Right ventricle myocardium superior (tissue), 1 donor: ENCODE data around the gene PIK3R1. TPM values are rescaled to one million over a fixed set of nuclear protein-coding genes. Genes with fewer than 3 reads are reported as not detected.

Source experiments
- ATAC-seq: fragments of 200-7000 bp; cut with Tn5 transposase; one replicate; pipeline ENCODE4 v1.9.1; 2020; ENCODE audit warnings: mild to moderate bottlenecking; ENCODE audit not compliant: poor library complexity
- DNase-seq: peaks from one replicate; pipeline ENCODE4 v3.0.0-alpha.2; 2020
- intact Hi-C: fragments of 100-400 bp; cut with DNase I; formaldehyde crosslinking; loops from one replicate; pipeline ENCODE4 v1.11.2; 2022
- total RNA-seq: library from RNA; stranded (reverse); fragmentation: NEBNext Ultra II Directional; extraction: Animal tissue kit (Norgen Biotek cat#: 25700); gene quantifications from one replicate; pipeline ENCODE4 v1.2.1, GENCODE V29; 2021
- donor health status: DM: no; HTN: yes; CAD: no; lungs with severe emphysema.

PIK3R1 gene
- total RNA-seq, 1 donor from 2014 or later = 103 TPM

GRCh38 chr5:68260467-68260866 lies 44.9 kb downstream of the PIK3R1 start:
- intact Hi-C loops = no loop called here
- no peak for ATAC-seq

DNA sequence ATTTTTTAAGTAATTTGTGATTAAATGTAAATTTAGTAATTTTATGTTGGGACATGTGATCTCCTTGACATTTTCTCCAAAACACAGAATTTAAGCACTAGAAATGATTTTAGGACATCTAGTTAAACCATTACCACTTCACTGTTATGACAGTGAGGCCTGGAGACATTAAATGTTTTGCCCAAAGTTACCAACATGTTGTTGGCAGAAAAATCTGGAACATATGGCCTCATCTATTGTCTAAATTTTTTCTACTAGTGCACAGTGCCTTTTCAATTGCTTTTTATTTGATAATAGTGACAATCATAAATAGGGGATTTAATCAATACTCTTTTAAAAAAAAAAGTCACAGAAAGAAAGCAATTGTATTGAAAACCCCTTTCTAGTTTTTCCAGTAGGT lies 45.6 kb downstream of the PIK3R1 start:
- intact Hi-C loops = no loop called here
- no peak for ATAC-seq
- no peak for DNase-seq

More at GRCh38 chr5:68260467-68260866, 44.9 kb downstream of the PIK3R1 start:
- no peak for DNase-seq

GRCh38 chr5:68261569-68262065 lies 46.1 kb downstream of the PIK3R1 start:
- DNase-seq (no peak), ATAC-seq (no peak)
- intact Hi-C loops = no loop called here

GRCh38 chr5:68264024-68264956 lies 48.7 kb downstream of the PIK3R1 start:
- intact Hi-C loops = no loop called here
- no peak for DNase-seq
- peak; percentile 74 for ATAC-seq

DNA sequence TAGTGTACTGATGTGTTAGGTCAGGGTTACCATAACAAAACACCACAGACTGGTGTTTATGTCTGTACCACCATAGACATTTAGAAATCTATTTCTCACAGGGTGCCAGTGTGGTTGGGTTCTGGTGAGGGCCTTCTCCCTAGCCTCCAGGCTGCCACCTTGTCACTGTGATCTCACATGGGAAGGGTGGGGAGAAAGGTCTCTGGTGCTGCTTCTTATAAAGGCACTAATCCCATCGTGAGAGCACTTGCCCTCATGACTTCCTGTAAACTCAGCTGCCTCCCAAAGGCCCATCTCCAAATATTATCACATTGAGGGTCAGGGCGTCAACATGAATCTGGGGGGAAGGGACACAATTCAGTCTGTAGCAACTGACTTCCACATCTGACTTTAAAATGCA lies 49.8 kb downstream of the PIK3R1 start:
- DNase-seq = no peak
- intact Hi-C loops = no loop called here
- peak; percentile 27 for ATAC-seq

- ATAC-seq (peak; percentile 31), DNase-seq (no peak)
- intact Hi-C loops = no loop called here
Measured at GRCh38 chr5:68265822-68266395, 50.4 kb downstream of the PIK3R1 start.

- ATAC-seq (no peak), DNase-seq (no peak)
- intact Hi-C loops = no loop called here
Measured at GRCh38 chr5:68266457-68266856, 50.9 kb downstream of the PIK3R1 start.

DNA sequence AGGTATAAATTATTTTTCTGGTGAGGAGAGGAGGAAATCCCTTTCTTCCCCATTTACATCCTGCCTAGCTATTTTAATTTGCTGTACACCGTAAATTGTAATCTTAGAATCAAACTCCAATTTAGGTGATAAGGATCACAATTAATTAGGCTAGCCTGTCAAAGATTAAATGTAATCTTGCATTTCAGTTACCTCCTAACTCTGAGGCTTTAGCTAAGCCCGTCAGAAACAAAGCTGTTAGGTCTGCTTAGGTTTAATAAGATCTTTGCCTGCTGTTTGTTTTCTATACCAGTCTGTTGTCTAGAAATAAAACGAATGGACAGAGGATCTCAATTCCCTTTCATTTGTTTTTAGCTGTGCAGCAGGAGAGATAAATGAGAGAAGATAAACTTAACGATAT lies 51.5 kb downstream of the PIK3R1 start:
- intact Hi-C loops = no loop called here
- ATAC-seq = no peak
- no peak for DNase-seq

DNA sequence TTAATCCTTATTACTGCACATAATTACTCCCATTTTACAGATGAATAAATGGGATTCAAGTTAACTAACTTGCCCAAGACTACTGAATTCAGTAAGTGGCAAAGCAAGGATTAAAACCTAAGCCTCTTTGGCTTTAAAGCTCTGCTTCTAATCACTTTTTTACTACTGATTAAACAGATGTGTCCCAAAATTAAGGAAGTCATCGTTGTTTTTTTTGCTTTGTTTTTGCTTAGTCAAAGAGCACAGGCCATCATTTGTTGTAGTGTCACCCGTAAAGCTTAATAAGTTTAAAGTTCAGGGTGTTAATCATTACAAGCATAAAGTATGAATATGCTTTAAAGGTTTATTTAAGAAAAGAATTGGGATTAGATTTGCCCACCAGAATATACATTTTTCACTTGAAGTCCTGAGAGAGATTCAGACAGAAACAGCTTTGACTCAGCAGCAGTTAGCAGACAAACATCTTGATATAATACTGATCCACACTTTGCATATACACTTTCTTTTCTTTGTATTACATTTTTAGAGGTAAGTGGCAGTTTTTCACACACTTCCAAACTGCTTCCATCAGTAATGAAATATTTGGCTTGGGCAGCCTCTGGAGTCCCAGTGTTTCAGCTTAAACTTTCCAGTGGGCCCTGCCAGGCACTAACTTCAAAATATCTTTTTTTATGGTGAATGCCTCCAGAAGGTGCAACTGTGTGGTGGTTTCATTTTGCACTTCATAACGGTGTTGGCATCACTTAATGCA lies 52.7 kb downstream of the PIK3R1 start:
- no peak for ATAC-seq
- DNase-seq = no peak
- intact Hi-C loops = no loop called here

GRCh38 chr5:68268852-68269130 lies 53.2 kb downstream of the PIK3R1 start:
- no peak for DNase-seq
- intact Hi-C loops = no loop called here
- ATAC-seq = no peak

GRCh38 chr5:68269820-68270219 lies 54.3 kb downstream of the PIK3R1 start:
- DNase-seq = no peak

GRCh38 chr5:68270399-68270975 lies 54.9 kb downstream of the PIK3R1 start:
- DNase-seq (no peak), ATAC-seq (no peak)
- intact Hi-C loops = loop anchor here (10.0 kb wide), 1 partner anchor 576 kb away; no protein-coding TSS in a partner anchor

More at GRCh38 chr5:68269820-68270219, 54.3 kb downstream of the PIK3R1 start:
- ATAC-seq = no peak
- intact Hi-C loops = loop anchor here (10.0 kb wide), 1 partner anchor 575 kb away; no protein-coding TSS in a partner anchor

- intact Hi-C loops = loop anchor here (10.0 kb wide), 1 partner anchor 576 kb away; no protein-coding TSS in a partner anchor
- ATAC-seq = no peak
- no peak for DNase-seq
Measured at GRCh38 chr5:68271124-68271523, 55.6 kb downstream of the PIK3R1 start.

DNA sequence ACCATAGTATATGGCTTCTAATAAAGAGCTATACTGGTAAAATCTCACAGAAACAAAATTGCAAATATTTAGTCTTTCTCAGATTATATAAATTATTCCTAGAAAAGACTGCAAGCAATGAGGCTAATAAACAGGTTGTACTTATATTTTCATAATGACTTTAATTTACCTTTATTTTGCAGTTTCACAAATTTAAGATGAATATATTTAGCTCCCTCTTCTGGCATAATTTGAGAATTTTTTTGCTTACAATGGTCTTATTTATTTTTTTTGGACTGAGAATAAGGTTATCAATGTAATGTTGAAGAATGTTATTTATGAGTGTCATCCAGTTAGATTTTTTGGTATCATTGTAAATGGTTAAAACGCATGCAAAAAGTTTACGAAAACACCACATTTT lies 56.7 kb downstream of the PIK3R1 start:
- intact Hi-C loops = loop anchor here (10.0 kb wide), 1 partner anchor 577 kb away; no protein-coding TSS in a partner anchor
- ATAC-seq (no peak), DNase-seq (no peak)

DNA sequence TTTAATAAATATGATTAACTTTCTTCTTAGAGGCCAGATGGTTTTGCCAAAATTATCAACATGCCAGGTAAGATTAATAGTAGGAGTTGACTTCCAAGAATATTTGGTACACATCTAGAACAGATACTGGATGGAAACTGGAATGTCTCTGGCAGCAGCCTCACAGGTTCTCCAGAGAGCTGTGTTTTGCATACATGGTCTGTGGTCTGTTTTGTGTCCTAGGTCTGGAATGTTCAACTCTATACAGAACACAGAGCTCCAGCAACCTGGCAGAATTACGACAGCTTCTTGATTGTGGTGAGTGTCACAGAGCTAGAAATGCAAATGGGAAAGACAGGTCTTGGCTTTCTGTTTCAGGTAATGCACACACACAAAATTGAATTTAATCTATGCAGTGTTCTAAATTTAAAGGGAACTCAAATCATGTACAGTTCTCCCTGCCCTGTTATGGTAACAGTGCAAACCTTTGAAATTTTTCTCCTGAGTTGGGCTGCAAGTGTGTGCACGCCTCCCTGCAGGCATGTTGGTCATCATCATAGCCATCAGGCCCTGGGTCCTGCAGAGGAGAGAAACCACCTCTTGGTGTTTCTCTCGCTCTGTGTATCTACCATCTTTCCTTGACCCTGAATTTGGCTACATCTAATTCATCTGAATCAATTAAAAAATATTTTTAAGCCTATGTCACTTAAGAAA lies 58.3 kb downstream of the PIK3R1 start:
- DNase-seq (no peak), ATAC-seq (peak; percentile 86)
- intact Hi-C loops = loop anchor here (10.0 kb wide), 1 partner anchor 579 kb away; no protein-coding TSS in a partner anchor

DNA sequence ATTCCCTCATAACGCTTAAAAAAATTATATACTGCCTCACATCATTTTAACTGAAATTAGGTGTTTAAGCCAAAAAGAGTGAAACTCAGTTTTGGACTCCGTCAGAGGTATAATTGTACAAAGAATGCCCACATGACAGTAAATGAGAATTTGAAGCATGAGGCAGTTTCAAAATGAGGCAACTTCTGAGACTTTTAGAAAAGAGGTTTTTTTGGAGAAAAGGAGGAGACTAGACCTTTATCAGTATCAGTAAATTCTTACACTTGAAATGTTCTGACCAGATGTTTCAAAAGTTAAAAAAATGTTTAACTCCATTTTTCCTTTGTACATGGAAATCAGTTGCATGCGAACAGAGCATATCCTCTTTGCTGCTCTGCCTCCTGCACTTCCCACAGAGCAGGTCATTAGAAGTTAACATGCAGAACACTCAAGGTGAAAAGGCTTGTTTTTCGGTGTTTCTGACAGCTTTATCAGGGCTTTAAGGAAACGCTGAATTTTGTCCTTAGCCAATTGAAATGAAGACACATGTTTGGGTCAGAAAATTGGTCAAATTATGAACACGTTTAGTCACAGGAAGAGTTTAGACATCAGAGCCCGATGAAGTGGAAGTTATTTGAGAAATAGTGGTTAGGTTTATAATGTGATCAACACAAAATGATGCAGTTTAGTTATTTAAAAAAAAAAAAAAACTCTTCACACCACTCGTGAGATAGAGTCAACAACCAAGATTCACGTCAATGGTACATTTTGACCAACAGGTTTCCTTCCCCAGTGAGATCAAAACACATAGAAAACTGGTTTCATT lies 59.5 kb downstream of the PIK3R1 start:
- DNase-seq (no peak), ATAC-seq (no peak)
- intact Hi-C loops = loop anchor here (10.0 kb wide), 1 partner anchor 580 kb away; no protein-coding TSS in a partner anchor

DNA sequence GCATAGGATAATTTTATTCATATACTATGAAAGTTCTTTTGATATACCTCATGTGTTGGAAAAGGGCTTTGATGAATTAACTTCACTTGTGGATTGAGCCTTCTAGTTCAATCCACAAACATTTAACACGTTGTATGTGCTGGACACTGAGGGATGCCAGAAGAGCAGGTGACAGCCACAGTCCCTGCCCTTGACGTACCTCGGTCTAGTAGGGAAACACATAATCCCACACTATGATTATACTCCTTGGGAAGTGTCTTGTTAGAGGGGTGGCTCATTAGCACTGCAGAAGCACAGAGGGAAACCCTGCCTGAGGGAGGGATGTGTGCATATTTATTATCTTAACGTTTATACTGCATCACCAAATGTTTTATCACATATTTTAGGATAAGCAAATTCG lies 61.2 kb downstream of the PIK3R1 start:
- intact Hi-C loops = loop anchor here (10.0 kb wide), 1 partner anchor 582 kb away; no protein-coding TSS in a partner anchor
- no peak for ATAC-seq
- no peak for DNase-seq
